K562 (cell line): ENCODE results near the gene TRAIP. TPM values are rescaled to one million over a fixed set of nuclear protein-coding genes. Genes with fewer than 3 reads are reported as not detected.

ENCODE experiments used
- ATAC-seq: fragments of 200-7000 bp; cut with Tn5 transposase; 3 replicates; pipeline ENCODE4 v1.9.1; 2020; ENCODE audit warnings: moderate library complexity
- BruUV-seq: library from RNA; stranded (reverse); fragments of 400-500 nt; replicated peaks from 2 replicates; lab custom pipeline; 2021; lab: Mats Ljungman, UMichigan
- CTCF ChIA-PET: fragments of 300-600 bp; formaldehyde crosslinking; extraction: SDS; loops from one replicate; lab custom pipeline; 2021; ENCODE audit warnings: low intra/inter-chr PET ratio; lab: Yijun Ruan, JAX
- POLR2A ChIA-PET: fragments of 300-600, 350-650 bp; sonication (Branson Sonifier 250); formaldehyde crosslinking; extraction: SDS; loops from one replicate; lab custom pipeline; 2021; ENCODE audit warnings: antibody characterized with exemption, inconsistent platforms; lab: Yijun Ruan, JAX
- DNase-seq, 4 experiments: peaks; one replicate each; pipeline versions ENCODE4 v3.0.0 to v3.0.0-alpha.2; 2011 to 2018; ENCODE audit warnings: low spot score in 3 of 4, mixed read lengths in 3 of 4; ENCODE audit errors: extremely low read depth in 1 of 4
- FAIRE-seq: peaks from 2 replicates; lab custom pipeline; 2011; peaks lifted over from hg19 to GRCh38; lab: Jason Lieb, UNC
- H2AFZ ChIP-seq: 2 replicates; pipeline ENCODE4 v1.6.0; 2011; ENCODE audit warnings: low read depth, low read length, control low read depth, inconsistent platforms
- H3K27ac ChIP-seq: fragments of 200-600 bp; 3 replicates; pipeline ENCODE4 v1.8.0; 2011; ENCODE audit warnings: low read depth, mild to moderate bottlenecking, control low read depth, inconsistent platforms, low read length, moderate library complexity, mixed read lengths; ENCODE audit errors: extremely low read depth
- H3K27me3 ChIP-seq, 2 experiments: fragments of 300-600 bp in 1 of 2; 2 replicates in 1 of 2; 3 replicates in 1 of 2; pipeline versions ENCODE4 v1.6.0 to v1.8.0; 2011; ENCODE audit warnings: inconsistent platforms in 2 of 2, low read length in 2 of 2, mild to moderate bottlenecking in 1 of 2, mixed read lengths in 1 of 2, moderate library complexity in 1 of 2; ENCODE audit not compliant: control insufficient read depth in 2 of 2, insufficient read depth in 2 of 2
- H3K36me3 ChIP-seq: fragments of 300-600 bp; 3 replicates; pipeline ENCODE4 v1.8.0; 2011; ENCODE audit warnings: mild to moderate bottlenecking, low read length, inconsistent platforms; ENCODE audit not compliant: control insufficient read depth, insufficient read depth
- H3K4me1 ChIP-seq, 2 experiments: fragments of 200-600 bp in 1 of 2; replicated peaks in 1 of 2; 2 replicates in 1 of 2; 3 replicates in 1 of 2; pipeline versions ENCODE4 v1.5.1 to v1.8.0; 2011; ENCODE audit warnings: inconsistent platforms in 2 of 2, low read length in 2 of 2, mild to moderate bottlenecking in 1 of 2, mixed read lengths in 1 of 2, moderate library complexity in 1 of 2; ENCODE audit not compliant: control insufficient read depth in 2 of 2, insufficient read depth in 2 of 2
- H3K4me2 ChIP-seq: 2 replicates; pipeline ENCODE4 v1.6.1; 2011; ENCODE audit warnings: low read length, control low read depth, inconsistent platforms, mixed read lengths; ENCODE audit not compliant: insufficient read depth
- H3K4me3 ChIP-seq: fragments of 200-600 bp; sonication (generic), shearing (Covaris generic); 2 replicates; pipeline ENCODE4 v1.5.1; 2016; ENCODE audit warnings: control low read depth, inconsistent platforms
- H3K79me2 ChIP-seq: fragments of 200-600 bp; 3 replicates; pipeline ENCODE4 v1.8.0; 2011; ENCODE audit warnings: low read length, inconsistent platforms; ENCODE audit not compliant: control insufficient read depth, insufficient read depth
- H3K9ac ChIP-seq, 2 experiments: 2 replicates each; pipeline versions ENCODE4 v1.6.0 to v1.6.1; 2011; ENCODE audit warnings: low read depth in 2 of 2, low read length in 2 of 2, control low read depth in 1 of 2, inconsistent platforms in 1 of 2, mild to moderate bottlenecking in 1 of 2, mixed read lengths in 1 of 2; ENCODE audit not compliant: insufficient read depth in 1 of 2
- H3K9me1 ChIP-seq: one replicate; pipeline ENCODE4 v1.6.0; 2011; ENCODE audit warnings: inconsistent platforms, mild to moderate bottlenecking, low read length, moderate library complexity; ENCODE audit not compliant: control insufficient read depth, insufficient read depth
- H3K9me3 ChIP-seq: replicated peaks from 2 replicates; pipeline ENCODE4 v1.5.1; 2011; ENCODE audit warnings: low read depth, low read length, inconsistent platforms; ENCODE audit not compliant: control insufficient read depth, insufficient read depth
- H4K20me1 ChIP-seq: replicated peaks from 2 replicates; pipeline ENCODE4 v1.6.1; 2011; ENCODE audit warnings: low read length, inconsistent platforms, mixed read lengths; ENCODE audit not compliant: control insufficient read depth, insufficient read depth
- ELF1 ChIP-seq: fragments of 200-800 bp; sonication (Bioruptor generic); IDR thresholded peaks from 2 replicates; pipeline ENCODE4 v1.6.1; 2016; ENCODE audit warnings: missing genetic modification characterization, missing compliant biosample characterization
- KDM1A ChIP-seq, 2 experiments: fragments of 450-650 bp; IDR thresholded peaks; 2 replicates each; pipeline ENCODE4 v1.6.1; 2016; ENCODE audit warnings: mild to moderate bottlenecking in 2 of 2
- RBM15 ChIP-seq: fragments of 200-400 bp; formaldehyde crosslinking; IDR thresholded peaks from 2 replicates; pipeline ENCODE4 v1.6.1; 2018; ENCODE audit warnings: mild to moderate bottlenecking, low read length, moderate library complexity; ENCODE audit not compliant: insufficient read depth
- RBM34 ChIP-seq: fragments of 200-400 bp; formaldehyde crosslinking; IDR thresholded peaks from 2 replicates; pipeline ENCODE4 v1.6.1; 2018; ENCODE audit warnings: low read length, borderline replicate concordance; ENCODE audit not compliant: insufficient read depth
- U2AF1 ChIP-seq: fragments of 200-400 bp; formaldehyde crosslinking; optimal IDR thresholded peaks from 2 replicates; pipeline ENCODE3; 2017; ENCODE audit warnings: mild to moderate bottlenecking, low read depth, low read length, moderate library complexity
- ZNF780A ChIP-seq: fragments of 250-450 bp; sonication (Bioruptor Pico); IDR thresholded peaks from 2 replicates; pipeline ENCODE4 v1.5.0; 2021; ENCODE audit warnings: mild to moderate bottlenecking
- WGBS: fragments of 100-300 bp; shearing (Covaris generic); methylation state at CpG from one replicate; pipeline ENCODE4 v1.1.6; 2016; ENCODE audit warnings: low coverage, mixed read lengths; ENCODE audit not compliant: insufficient coverage; ENCODE audit errors: missing lambda C conversion rate; 5-methylcytosine and 5-hydroxymethylcytosine counted together
- in situ Hi-C: fragments of 300-500 bp; cut with MboI; formaldehyde crosslinking; loops from 4 replicates; pipeline ENCODE4 v1.15.0; 2018; ENCODE audit warnings: inconsistent platforms, mixed read lengths
- intact Hi-C: fragments of 100-400 bp; cut with micrococcal nuclease; formaldehyde crosslinking; loops from 2 replicates; pipeline ENCODE4 v1.14.2; 2022
- polyA plus RNA-seq, 8 experiments: library from polyadenylated mRNA; depleted of rRNA in 4 of 8; stranded (reverse) in 5 of 8; unstranded in 3 of 8; fragments of >200 nt; fragmentation: Nextera tagmentation in 2 of 8; fragmentation: Illumina TruSeq in 1 of 8; extraction: Ambion mirVana in 2 of 8; extraction: Trizol in 1 of 8; gene quantifications; 2 replicates each; pipeline versions ENCODE4 v1.2.1 to v1.2.3, GENCODE V29; 2011 to 2014; ENCODE audit warnings: inconsistent platforms in 1 of 8, missing spikeins in 1 of 8
- total RNA-seq, 7 experiments: library from RNA; depleted of rRNA in 6 of 7; stranded (reverse); fragments of >200 nt in 6 of 7; fragmentation: Illumina TruSeq in 2 of 7; extraction: Trizol in 2 of 7; gene quantifications; 2 replicates each; pipeline versions ENCODE4 v1.2.1 to v1.2.3, GENCODE V29; 2011 to 2021; ENCODE audit warnings: low replicate concordance in 1 of 7
- TF ChIP-seq, protein P1 (sequence below): fragments of 450-650 bp; IDR thresholded peaks from 2 replicates; pipeline ENCODE4 v1.6.1; 2018; ENCODE audit warnings: mild to moderate bottlenecking, low read depth; ENCODE audit not compliant: partially characterized antibody
- TF ChIP-seq, protein P2 (sequence below): IDR thresholded peaks from 2 replicates; pipeline ENCODE4 v1.6.1; 2012; ENCODE audit warnings: low read depth, low read length, improper control_type of control experiment, borderline replicate concordance
- TF ChIP-seq, protein P3 (sequence below), 3 experiments: fragments of 200-800 bp in 1 of 3; fragments of 250-450 bp in 1 of 3; fragments of 450-650 bp in 1 of 3; sonication (Bioruptor Pico) in 1 of 3; sonication (Bioruptor generic) in 1 of 3; formaldehyde crosslinking in 1 of 3; IDR thresholded peaks; 2 replicates each; pipeline versions ENCODE4 v1.6.1 to v1.8.0; 2016 to 2022; ENCODE audit warnings: mild to moderate bottlenecking in 2 of 3, missing genetic modification characterization in 2 of 3, missing compliant biosample characterization in 1 of 3, moderate library complexity in 1 of 3

Gene TRAIP
- total and polyA plus RNA-seq, 9 of the 15 experiments (the other 6 are each of a cell fraction or from before 2014, with no cell fraction given) = 14.3 to 38.6 (median 21.2) TPM

DNA sequence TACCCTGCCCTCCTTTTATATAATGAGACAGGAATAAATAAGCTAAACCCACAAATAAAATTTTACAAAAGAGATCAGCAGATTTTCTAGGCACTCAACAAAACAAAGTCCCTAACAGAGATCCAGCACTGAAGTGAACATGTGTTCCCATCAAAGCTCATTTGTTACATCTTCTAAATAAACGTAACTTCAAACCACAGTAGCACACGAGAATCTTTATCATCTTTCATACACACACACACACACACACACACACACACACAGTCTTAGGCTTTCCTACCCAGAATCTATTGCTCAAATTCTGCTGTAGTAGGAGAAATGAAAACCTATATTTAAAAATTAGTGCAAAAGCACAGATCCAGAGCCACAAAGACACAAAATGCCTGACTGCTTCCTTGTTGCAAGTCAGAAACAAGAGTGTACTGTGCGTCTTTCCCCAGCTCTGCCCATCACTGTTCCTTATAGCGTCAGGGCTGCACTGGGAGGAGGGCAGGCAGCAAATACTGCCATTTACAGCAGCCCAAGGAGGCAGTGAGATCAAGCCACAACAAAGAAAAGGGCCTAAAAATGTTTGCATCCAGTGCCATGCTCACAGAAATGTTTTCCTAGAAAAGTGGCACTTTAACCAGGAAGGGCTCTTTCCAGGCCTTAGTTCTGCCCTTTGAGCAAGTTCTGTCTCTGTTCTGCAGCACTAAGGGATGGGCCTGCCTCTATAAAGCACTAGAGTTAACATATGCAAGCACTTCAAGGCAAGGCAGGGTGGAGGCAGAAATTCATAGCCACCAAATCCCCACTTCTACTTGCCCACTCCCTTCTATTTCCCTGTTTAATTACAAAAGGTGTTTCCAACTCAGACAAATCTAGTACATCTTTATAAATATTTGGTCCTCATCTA lies 76.0 kb downstream of the TRAIP start:
- 71% methylated on average over 4 of the region's 4 CpGs for WGBS
- TSS peak; percentile 1 for BruUV-seq
- intact Hi-C loops (no loop called here), in situ Hi-C loops (no loop called here)
- no peak overlapping the region for H3K4me3 ChIP-seq
- no peaks in the 10 kb centered on the region for H3K9me3 ChIP-seq
- H4K20me1 ChIP-seq = 0 out of 2 replicates have a peak, but pooled peaks cover 3% of the 10 kb centered on the region
- no peaks in the 10 kb centered on the region for H3K9me1 ChIP-seq
- ATAC-seq (0 out of 3 replicates have a peak, but pooled peaks have one; percentile 21), DNase-seq (no peak), FAIRE-seq (no peak)
- H3K4me1 ChIP-seq = peaks cover 0 to 3% of the 10 kb centered on the region in 2 experiments; a peak in 4 of 5 replicates
- H3K27ac ChIP-seq = no peak overlapping the region
- H3K4me2 ChIP-seq = no peak overlapping the region
- peaks cover 78% of the 10 kb centered on the region for H3K79me2 ChIP-seq
- peaks cover 59% of the 10 kb centered on the region; the same call in 2 of the 3 replicates for H3K36me3 ChIP-seq
- CTCF ChIA-PET = no interaction called here
- H2AFZ ChIP-seq = no peak overlapping the region
- POLR2A ChIA-PET = interaction anchor here (0.9 kb wide), 1 partner anchor 21 kb away, joined by 3 read pairs; no protein-coding TSS in a partner anchor
- TF ChIP-seq U2AF1 = no peak
- no peak for TF ChIP-seq ELF1
- TF ChIP-seq, protein P1, sequence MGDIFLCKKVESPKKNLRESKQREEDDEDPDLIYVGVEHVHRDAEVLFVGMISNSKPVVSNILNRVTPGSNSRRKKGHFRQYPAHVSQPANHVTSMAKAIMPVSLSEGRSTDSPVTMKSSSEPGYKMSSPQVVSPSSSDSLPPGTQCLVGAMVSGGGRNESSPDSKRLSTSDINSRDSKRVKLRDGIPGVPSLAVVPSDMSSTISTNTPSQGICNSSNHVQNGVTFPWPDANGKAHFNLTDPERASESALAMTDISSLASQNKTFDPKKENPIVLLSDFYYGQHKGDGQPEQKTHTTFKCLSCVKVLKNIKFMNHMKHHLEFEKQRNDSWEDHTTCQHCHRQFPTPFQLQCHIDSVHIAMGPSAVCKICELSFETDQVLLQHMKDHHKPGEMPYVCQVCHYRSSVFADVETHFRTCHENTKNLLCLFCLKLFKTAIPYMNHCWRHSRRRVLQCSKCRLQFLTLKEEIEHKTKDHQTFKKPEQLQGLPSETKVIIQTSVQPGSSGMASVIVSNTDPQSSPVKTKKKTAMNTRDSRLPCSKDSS = no peak
- no peak for TF ChIP-seq RBM15
- TF ChIP-seq ZNF780A (CRISPR knock-in tag) = no peak
- no peak for TF ChIP-seq KDM1A (IDR thresholded peaks at IDR 0.05)
- TF ChIP-seq, protein P2, sequence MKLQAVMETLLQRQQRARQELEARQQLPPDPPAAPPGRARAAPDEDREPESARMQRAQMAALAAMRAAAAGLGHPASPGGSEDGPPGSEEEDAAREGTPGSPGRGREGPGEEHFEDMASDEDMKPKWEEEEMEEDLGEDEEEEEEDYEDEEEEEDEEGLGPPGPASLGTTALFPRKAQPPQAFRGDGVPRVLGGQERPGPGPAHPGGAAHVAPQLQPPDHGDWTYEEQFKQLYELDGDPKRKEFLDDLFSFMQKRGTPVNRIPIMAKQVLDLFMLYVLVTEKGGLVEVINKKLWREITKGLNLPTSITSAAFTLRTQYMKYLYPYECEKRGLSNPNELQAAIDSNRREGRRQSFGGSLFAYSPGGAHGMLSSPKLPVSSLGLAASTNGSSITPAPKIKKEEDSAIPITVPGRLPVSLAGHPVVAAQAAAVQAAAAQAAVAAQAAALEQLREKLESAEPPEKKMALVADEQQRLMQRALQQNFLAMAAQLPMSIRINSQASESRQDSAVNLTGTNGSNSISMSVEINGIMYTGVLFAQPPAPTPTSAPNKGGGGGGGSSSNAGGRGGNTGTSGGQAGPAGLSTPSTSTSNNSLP = no peak
- TF ChIP-seq, protein P3, sequence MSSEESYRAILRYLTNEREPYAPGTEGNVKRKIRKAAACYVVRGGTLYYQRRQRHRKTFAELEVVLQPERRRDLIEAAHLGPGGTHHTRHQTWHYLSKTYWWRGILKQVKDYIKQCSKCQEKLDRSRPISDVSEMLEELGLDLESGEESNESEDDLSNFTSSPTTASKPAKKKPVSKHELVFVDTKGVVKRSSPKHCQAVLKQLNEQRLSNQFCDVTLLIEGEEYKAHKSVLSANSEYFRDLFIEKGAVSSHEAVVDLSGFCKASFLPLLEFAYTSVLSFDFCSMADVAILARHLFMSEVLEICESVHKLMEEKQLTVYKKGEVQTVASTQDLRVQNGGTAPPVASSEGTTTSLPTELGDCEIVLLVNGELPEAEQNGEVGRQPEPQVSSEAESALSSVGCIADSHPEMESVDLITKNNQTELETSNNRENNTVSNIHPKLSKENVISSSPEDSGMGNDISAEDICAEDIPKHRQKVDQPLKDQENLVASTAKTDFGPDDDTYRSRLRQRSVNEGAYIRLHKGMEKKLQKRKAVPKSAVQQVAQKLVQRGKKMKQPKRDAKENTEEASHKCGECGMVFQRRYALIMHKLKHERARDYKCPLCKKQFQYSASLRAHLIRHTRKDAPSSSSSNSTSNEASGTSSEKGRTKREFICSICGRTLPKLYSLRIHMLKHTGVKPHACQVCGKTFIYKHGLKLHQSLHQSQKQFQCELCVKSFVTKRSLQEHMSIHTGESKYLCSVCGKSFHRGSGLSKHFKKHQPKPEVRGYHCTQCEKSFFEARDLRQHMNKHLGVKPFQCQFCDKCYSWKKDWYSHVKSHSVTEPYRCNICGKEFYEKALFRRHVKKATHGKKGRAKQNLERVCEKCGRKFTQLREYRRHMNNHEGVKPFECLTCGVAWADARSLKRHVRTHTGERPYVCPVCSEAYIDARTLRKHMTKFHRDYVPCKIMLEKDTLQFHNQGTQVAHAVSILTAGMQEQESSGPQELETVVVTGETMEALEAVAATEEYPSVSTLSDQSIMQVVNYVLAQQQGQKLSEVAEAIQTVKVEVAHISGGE (CRISPR knock-in tag; IDR thresholded peaks at IDR 0.05) = no peak
- no peak for TF ChIP-seq RBM34
- TF ChIP-seq, all 486 proteins: peak for 0
- no peak overlapping the region for H3K9ac ChIP-seq
- no peaks in the 10 kb centered on the region for H3K27me3 ChIP-seq
